H1 (cell line): Measurements from ENCODE around the gene SMTNL2.

ENCODE experiments used
- EP300 ChIP-seq, 2 experiments: IDR thresholded peaks; 1 replicate in 1 of 2; 2 replicates in 1 of 2; pipeline ENCODE4 v1.6.1; 2011 to 2012; ENCODE audit warnings: low read depth in 2 of 2, low read length in 2 of 2, mild to moderate bottlenecking in 2 of 2, borderline replicate concordance in 1 of 2, inconsistent platforms in 1 of 2, moderate library complexity in 1 of 2
- FOSL1 ChIP-seq: IDR thresholded peaks from 2 replicates; pipeline ENCODE4 v1.6.1; 2011; ENCODE audit warnings: mild to moderate bottlenecking, low read depth, low read length, moderate library complexity; ENCODE audit not compliant: insufficient read depth
- GTF2F1 ChIP-seq: IDR thresholded peaks from 2 replicates; pipeline ENCODE4 v1.6.1; 2012; ENCODE audit warnings: low read depth, low read length, improper control_type of control experiment, borderline replicate concordance
- POLR2A ChIP-seq, 2 experiments: IDR thresholded peaks; 1 replicate in 1 of 2; 2 replicates in 1 of 2; pipeline ENCODE4 v1.6.1; 2011; ENCODE audit warnings: low read depth in 2 of 2, low read length in 2 of 2, mild to moderate bottlenecking in 2 of 2; ENCODE audit errors: control extremely low read depth in 1 of 2
- POLR2AphosphoS5 ChIP-seq: IDR thresholded peaks from 2 replicates; pipeline ENCODE4 v1.6.1; 2011; ENCODE audit warnings: low read depth, low read length
- SIRT6 ChIP-seq: IDR thresholded peaks from one replicate; pipeline ENCODE4 v1.7.1; 2012; ENCODE audit warnings: low read length, inconsistent platforms
- SUZ12 ChIP-seq: fragments of 200-600 bp; sonication (generic); IDR thresholded peaks from 2 replicates; pipeline ENCODE4 v1.6.1; 2012; ENCODE audit warnings: mild to moderate bottlenecking, inconsistent platforms, low read length, moderate library complexity, mixed read lengths
- TAF1 ChIP-seq: IDR thresholded peaks from 2 replicates; pipeline ENCODE4 v1.6.1; 2011; ENCODE audit warnings: mild to moderate bottlenecking, low read depth, low read length
- TF ChIP-seq, protein P1 (sequence below), 3 experiments: IDR thresholded peaks; 1 replicate in 2 of 3; 2 replicates in 1 of 3; pipeline versions ENCODE4 v1.5.1 to v1.6.1; 2011; ENCODE audit warnings: low read length in 3 of 3, mild to moderate bottlenecking in 3 of 3, inconsistent platforms in 2 of 3, low read depth in 1 of 3, moderate library complexity in 1 of 3; ENCODE audit not compliant: insufficient read depth in 1 of 3; ENCODE audit errors: control extremely low read depth in 1 of 3

DNA sequence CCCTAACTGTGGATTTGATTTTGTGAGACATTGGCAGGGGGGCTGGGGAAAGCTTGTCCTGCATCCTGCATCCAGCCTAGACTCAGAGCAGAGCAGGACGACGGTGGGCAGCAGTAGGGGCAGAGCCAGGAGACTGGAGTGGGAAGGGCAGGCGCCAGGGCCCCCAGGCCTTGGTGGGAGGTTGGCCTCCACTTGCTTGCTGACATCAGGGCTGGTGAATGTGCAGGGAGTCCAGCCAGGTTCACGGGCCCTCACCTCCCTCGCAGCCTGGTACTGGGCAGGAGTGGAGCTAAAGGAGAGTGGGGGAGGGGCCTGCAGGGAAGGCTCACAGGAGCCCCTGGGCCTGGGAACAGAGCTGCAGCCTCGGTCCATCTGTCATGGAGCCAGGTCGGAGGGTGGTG is 2.2 kb upstream of the SMTNL2 start:
- TF ChIP-seq POLR2A (IDR thresholded peaks at IDR 0.05; ENCODE audit: control extremely low read depth in 1 of 2, low read depth in 2 of 2, low read length in 2 of 2), result no peak
- TF ChIP-seq FOSL1, result no peak
- no peak for TF ChIP-seq GTF2F1
- no peak for TF ChIP-seq TAF1
- no peak for TF ChIP-seq SIRT6
- TF ChIP-seq, protein P1, sequence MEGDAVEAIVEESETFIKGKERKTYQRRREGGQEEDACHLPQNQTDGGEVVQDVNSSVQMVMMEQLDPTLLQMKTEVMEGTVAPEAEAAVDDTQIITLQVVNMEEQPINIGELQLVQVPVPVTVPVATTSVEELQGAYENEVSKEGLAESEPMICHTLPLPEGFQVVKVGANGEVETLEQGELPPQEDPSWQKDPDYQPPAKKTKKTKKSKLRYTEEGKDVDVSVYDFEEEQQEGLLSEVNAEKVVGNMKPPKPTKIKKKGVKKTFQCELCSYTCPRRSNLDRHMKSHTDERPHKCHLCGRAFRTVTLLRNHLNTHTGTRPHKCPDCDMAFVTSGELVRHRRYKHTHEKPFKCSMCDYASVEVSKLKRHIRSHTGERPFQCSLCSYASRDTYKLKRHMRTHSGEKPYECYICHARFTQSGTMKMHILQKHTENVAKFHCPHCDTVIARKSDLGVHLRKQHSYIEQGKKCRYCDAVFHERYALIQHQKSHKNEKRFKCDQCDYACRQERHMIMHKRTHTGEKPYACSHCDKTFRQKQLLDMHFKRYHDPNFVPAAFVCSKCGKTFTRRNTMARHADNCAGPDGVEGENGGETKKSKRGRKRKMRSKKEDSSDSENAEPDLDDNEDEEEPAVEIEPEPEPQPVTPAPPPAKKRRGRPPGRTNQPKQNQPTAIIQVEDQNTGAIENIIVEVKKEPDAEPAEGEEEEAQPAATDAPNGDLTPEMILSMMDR (IDR thresholded peaks at IDR 0.05; ENCODE audit: control extremely low read depth in 1 of 3, insufficient read depth in 1 of 3, low read depth in 1 of 3, low read length in 3 of 3), result no peak
- TF ChIP-seq EP300 (IDR thresholded peaks at IDR 0.05; ENCODE audit: borderline replicate concordance in 1 of 2, low read depth in 2 of 2, low read length in 2 of 2), result no peak
- TF ChIP-seq POLR2AphosphoS5, result no peak
- TF ChIP-seq SUZ12, result no peak
